ENCODE measurements around the gene EPOP.

Gene EPOP

GRCh38 chr17:38704606-38705522 lies 30.1 kb upstream of the EPOP start, which contains the start of gene MLLT6:
Gene MLLT6, plus strand, starts transcription at chr17:38705273. Its CDS starts 360 bp downstream, at chr17:38705633.
- Histone ChIP-seq H3K27me3 (ENCODE audit: control insufficient read depth, low read length) (no peaks in the 10 kb centered on the region), H3F3A (ENCODE audit: control insufficient read depth, insufficient read depth) (peaks cover 36% of the 10 kb centered on the region), H3K4me1 (ENCODE audit: control insufficient read depth, low read length) (peaks cover 48% of the 10 kb centered on the region), H3K9me2 (replicated peaks; ENCODE audit: control insufficient read depth, low read length) (no peaks in the 10 kb centered on the region), H3K4me2 (ENCODE audit: low read length) (peak within 1 kb of the TSS; percentile 97), H3K79me2 (ENCODE audit: control insufficient read depth, low read length) (peaks cover 44% of the 10 kb centered on the region), H3K4me3 (ENCODE audit: low read length) (peak within 1 kb of the TSS; percentile 97), H3K27ac (ENCODE audit: low read depth, low read length) (peak within 1 kb of the TSS; percentile 91), H3K36me3 (ENCODE audit: control insufficient read depth, low read length) (peaks cover 42% of the 10 kb centered on the region), H3K9me3 (ENCODE audit: control insufficient read depth, insufficient read depth, low read length) (no peaks in the 10 kb centered on the region), H4K20me1 (ENCODE audit: control insufficient read depth, insufficient read depth, low read depth, low read length) (peaks cover 7% of the 10 kb centered on the region)
- no peak for TF ChIP-seq CTCF (IDR thresholded peaks at IDR 0.05; ENCODE audit: low read depth, low read length, poor library complexity, severe bottlenecking)
- no peak for TF ChIP-seq EZH2phosphoT487 (IDR thresholded peaks at IDR 0.05; ENCODE audit: borderline replicate concordance, low read length)

- no peaks in the 10 kb centered on the region for H3K9me2 ChIP-seq (replicated peaks; ENCODE audit: control insufficient read depth, low read length)
- H3K9me3 ChIP-seq (ENCODE audit: control insufficient read depth, insufficient read depth, low read length), result no peaks in the 10 kb centered on the region
- peak overlapping the region; percentile 91 for H3K27ac ChIP-seq (ENCODE audit: low read depth, low read length)
- H3K79me2 ChIP-seq (ENCODE audit: control insufficient read depth, low read length), result peaks cover 44% of the 10 kb centered on the region
- no peaks in the 10 kb centered on the region for H3K27me3 ChIP-seq (ENCODE audit: control insufficient read depth, low read length)
- peak overlapping the region; percentile 88 for H3K4me3 ChIP-seq (ENCODE audit: low read length)
- peaks cover 36% of the 10 kb centered on the region for H3F3A ChIP-seq (ENCODE audit: control insufficient read depth, insufficient read depth)
- H4K20me1 ChIP-seq (ENCODE audit: control insufficient read depth, insufficient read depth, low read depth, low read length), result peaks cover 7% of the 10 kb centered on the region
- peaks cover 33% of the 10 kb centered on the region for H3K36me3 ChIP-seq (ENCODE audit: control insufficient read depth, low read length)
- TF ChIP-seq CTCF (IDR thresholded peaks at IDR 0.05; ENCODE audit: low read depth, low read length, poor library complexity, severe bottlenecking), result no peak
- H3K4me2 ChIP-seq (ENCODE audit: low read length), result peak overlapping the region; percentile 97
- H3K4me1 ChIP-seq (ENCODE audit: control insufficient read depth, low read length), result peaks cover 48% of the 10 kb centered on the region
Measured at GRCh38 chr17:38703742-38704605, 29.2 kb upstream of the EPOP start.

- Histone ChIP-seq H3K4me1 (ENCODE audit: control insufficient read depth, low read length) (peaks cover 48% of the 10 kb centered on the region), H3K27ac (ENCODE audit: low read depth, low read length) (peak overlapping the region; percentile 91), H3K27me3 (ENCODE audit: control insufficient read depth, low read length) (no peaks in the 10 kb centered on the region), H3K9me2 (replicated peaks; ENCODE audit: control insufficient read depth, low read length) (no peaks in the 10 kb centered on the region), H3K4me3 (ENCODE audit: low read length) (peak overlapping the region; percentile 88), H3K79me2 (ENCODE audit: control insufficient read depth, low read length) (peaks cover 41% of the 10 kb centered on the region), H3K36me3 (ENCODE audit: control insufficient read depth, low read length) (peaks cover 28% of the 10 kb centered on the region), H3F3A (ENCODE audit: control insufficient read depth, insufficient read depth) (peaks cover 36% of the 10 kb centered on the region), H3K9me3 (ENCODE audit: control insufficient read depth, insufficient read depth, low read length) (no peaks in the 10 kb centered on the region), H3K4me2 (ENCODE audit: low read length) (peak overlapping the region; percentile 97), H4K20me1 (ENCODE audit: control insufficient read depth, insufficient read depth, low read depth, low read length) (peaks cover 7% of the 10 kb centered on the region)
- no peak for TF ChIP-seq EZH2phosphoT487 (IDR thresholded peaks at IDR 0.05; ENCODE audit: borderline replicate concordance, low read length)
- TF ChIP-seq CTCF (IDR thresholded peaks at IDR 0.05; ENCODE audit: low read depth, low read length, poor library complexity, severe bottlenecking), result no peak
Measured at GRCh38 chr17:38702916-38703741, 28.4 kb upstream of the EPOP start.
